Spleen (tissue), 11 donors: ENCODE results near the gene NCK2. TPM values are rescaled to one million over a fixed set of nuclear protein-coding genes. Genes with fewer than 3 reads are reported as not detected.

ENCODE experiments used
- DNase-seq: peaks from one replicate; pipeline ENCODE4 v3.0.0-alpha.2; 2020
- H3K27ac ChIP-seq, 8 donors: fragments of 200-600 bp; sonication (generic) in 7 of 8; 1 replicate in 4 of 8; 2 replicates in 4 of 8; pipeline versions ENCODE4 v1.5.0 to v1.8.0; 2016 to 2021; ENCODE audit warnings: inconsistent platforms in 4 of 8, mild to moderate bottlenecking in 4 of 8, moderate library complexity in 1 of 8
- H3K27me3 ChIP-seq, 7 donors: fragments of 200-600 bp; sonication (generic) in 6 of 7; replicated peaks in 1 of 7; 1 replicate in 4 of 7; 2 replicates in 3 of 7; pipeline versions ENCODE4 v1.5.0 to v1.8.0; 2016 to 2021; ENCODE audit warnings: inconsistent platforms in 3 of 7, mild to moderate bottlenecking in 1 of 7
- H3K36me3 ChIP-seq, 6 donors: fragments of 200-600 bp; sonication (generic) in 5 of 6; 1 replicate in 4 of 6; 2 replicates in 2 of 6; pipeline versions ENCODE4 v1.5.0 to v1.8.0; 2016 to 2021; ENCODE audit warnings: inconsistent platforms in 2 of 6
- H3K4me1 ChIP-seq, 6 donors: fragments of 200-600 bp; sonication (generic) in 5 of 6; 1 replicate in 3 of 6; 2 replicates in 3 of 6; pipeline versions ENCODE4 v1.5.0 to v1.8.0; 2016 to 2021; ENCODE audit warnings: inconsistent platforms in 3 of 6
- H3K4me3 ChIP-seq, 8 donors: fragments of 200-600 bp; sonication (generic) in 7 of 8; 1 replicate in 4 of 8; 2 replicates in 4 of 8; pipeline versions ENCODE4 v1.5.0 to v1.8.0; 2016 to 2021; ENCODE audit warnings: inconsistent platforms in 4 of 8, mild to moderate bottlenecking in 4 of 8, moderate library complexity in 2 of 8
- H3K9me3 ChIP-seq, 8 donors: fragments of 200-600 bp; sonication (generic) in 7 of 8; 1 replicate in 4 of 8; 2 replicates in 4 of 8; pipeline versions ENCODE4 v1.5.0 to v1.8.0; 2016 to 2021; ENCODE audit warnings: inconsistent platforms in 4 of 8
- CTCF ChIP-seq, 11 experiments: fragments of 200-600 bp in 7 of 11; fragments of 450-650 bp in 4 of 11; sonication (generic) in 4 of 11; IDR thresholded peaks in 8 of 11; conservative IDR thresholded peaks in 3 of 11; 1 replicate in 7 of 11; 2 replicates in 4 of 11; pipeline versions ENCODE4 v1.4.0 to v1.8.0; 2016 to 2021; ENCODE audit warnings: antibody characterized with exemption in 11 of 11, inconsistent platforms in 4 of 11, mild to moderate bottlenecking in 1 of 11
- POLR2A ChIP-seq, 3 donors: fragments of 450-650 bp; IDR thresholded peaks; one replicate each; pipeline ENCODE4 v1.5.1; 2017; ENCODE audit warnings: antibody characterized with exemption in 3 of 3, mild to moderate bottlenecking in 1 of 3
- POLR2AphosphoS5 ChIP-seq, 3 donors: sonication (generic); formaldehyde crosslinking; IDR thresholded peaks; one replicate each; pipeline ENCODE4 v1.5.1; 2017; ENCODE audit warnings: antibody characterized with exemption in 3 of 3
- WGBS, 5 donors: extraction: QIAGEN DNeasy Blood & Tissue Kit in 3 of 5; methylation state at CpG; one replicate each; pipeline versions ENCODE4 v1.1.5 to v1.1.7; 2013 to 2018; 5-methylcytosine and 5-hydroxymethylcytosine counted together
- intact Hi-C: fragments of 100-400 bp; cut with DNase I; formaldehyde crosslinking; loops from one replicate; pipeline ENCODE4 v1.15.0; 2023; ENCODE audit warnings: low total_unique reads
- polyA plus RNA-seq, 3 donors: library from polyadenylated mRNA; stranded (reverse); fragments of 200-250 nt; gene quantifications; one replicate each; pipeline ENCODE4 v1.2.1, GENCODE V29; 2013
- total RNA-seq, 7 donors: library from RNA; depleted of rRNA in 3 of 7; stranded (reverse); fragments of >200 nt in 3 of 7; fragmentation: NEBNext Ultra II Directional in 4 of 7; extraction: Animal tissue kit (Norgen Biotek cat#: 25700) in 4 of 7; gene quantifications; one replicate each; pipeline versions ENCODE4 v1.1.0 to v1.2.1, GENCODE V29; 2016 to 2021
- donor health status: healthy with polysubstance abuse.
- donor health status: DM: no; HTN: no; CAD: no; lungs with moderate emphysema.
- donor health status: DM: no; HTN: no; CAD: no.
- donor health status: Bipolar disorder and iron deficiency.
- donor health status: healthy.
- donor health status: DM: no; HTN: no; CAD: no.
- donor health status: DM: yes; HTN: yes; CAD: no.

The NCK2 gene
- total and polyA plus RNA-seq, 10 donors = 21.5 to 106 (median 62.6) TPM

DNA sequence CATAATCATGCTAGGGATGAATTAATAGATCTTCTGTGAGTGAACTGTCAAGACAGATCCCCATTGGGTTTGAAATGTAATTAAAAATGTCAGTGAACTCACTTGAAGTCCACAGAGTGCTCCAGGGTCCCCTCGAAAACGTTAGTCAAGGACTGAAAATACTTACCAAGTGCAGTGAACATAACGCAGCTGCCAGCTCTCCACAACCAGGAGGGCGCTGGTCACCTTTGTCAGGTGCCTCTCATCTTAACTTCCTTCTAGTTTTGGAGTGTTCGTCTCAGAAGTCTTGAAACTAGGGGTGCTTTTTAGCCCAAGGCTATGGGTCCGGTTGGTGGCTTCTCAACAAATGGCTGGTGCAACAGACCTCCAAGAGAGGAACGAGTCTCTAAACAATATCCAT lies 70.7 kb downstream of the NCK2 start:
- no peak for DNase-seq
- Histone ChIP-seq H3K4me1 (peaks cover 5 to 91% (median 48%) of the 10 kb centered on the region in 6 donors), H3K36me3 (peaks cover 0 to 31% (median 9%) of the 10 kb centered on the region in 6 donors), H3K9me3 (no peaks in the 10 kb centered on the region), H3K27ac (peak overlapping the region in 2 of 8 donors; percentile 9 to 45), H3K27me3 (no peaks in the 10 kb centered on the region), H3K4me3 (no peak overlapping the region)
- 86 to 91% (median 90%) methylated on average over 7 of the region's 7 CpGs for WGBS, 5 donors
- TF ChIP-seq POLR2A (IDR thresholded peaks at IDR 0.05) (no peak), POLR2AphosphoS5 (IDR thresholded peaks at IDR 0.05) (no peak)
- intact Hi-C loops = no loop called here

- Histone ChIP-seq H3K27ac (peak overlapping the region in 5 of 8 donors; percentile 32 to 79 (median 75)), H3K9me3 (no peaks in the 10 kb centered on the region), H3K27me3 (no peaks in the 10 kb centered on the region), H3K36me3 (peaks cover 0 to 47% (median 9%) of the 10 kb centered on the region in 6 donors), H3K4me1 (peaks cover 26 to 91% (median 49%) of the 10 kb centered on the region in 6 donors), H3K4me3 (no peak overlapping the region)
- TF ChIP-seq POLR2AphosphoS5 (IDR thresholded peaks at IDR 0.05) = no peak
- TF ChIP-seq POLR2A (IDR thresholded peaks at IDR 0.05) = no peak
- no peak for TF ChIP-seq CTCF (IDR thresholded peaks at IDR 0.05 in 8 of 11, conservative IDR thresholded peaks at IDR 0.05 in 3 of 11)
- no peak for DNase-seq
- intact Hi-C loops = no loop called here
- 67 to 91% (median 72%) methylated on average over 5 to 8 of the region's 8 CpGs for WGBS, 5 donors
These were observed 75.4 kb downstream of the NCK2 start for GRCh38 chr2:105820151-105820550.

- H3K36me3 ChIP-seq = peaks cover 0 to 52% (median 9%) of the 10 kb centered on the region in 6 donors
- intact Hi-C loops = no loop called here
- H3K4me1 ChIP-seq = peaks cover 22 to 91% (median 46%) of the 10 kb centered on the region in 6 donors
- H3K9me3 ChIP-seq = peaks cover 0 to under 1% (median 0%) of the 10 kb centered on the region in 8 donors
- TF ChIP-seq POLR2AphosphoS5 (IDR thresholded peaks at IDR 0.05) (peak in 1 of 3 donors; percentile 24), CTCF (IDR thresholded peaks at IDR 0.05 in 8 of 11, conservative IDR thresholded peaks at IDR 0.05 in 3 of 11) (no peak)
- peak overlapping the region in 5 of 8 donors; percentile 32 to 79 (median 75) for H3K27ac ChIP-seq
- no peak for DNase-seq
- 47 to 79% (median 64%) methylated on average over 6 of the region's 6 CpGs for WGBS, 5 donors
- H3K27me3 ChIP-seq = no peaks in the 10 kb centered on the region
- H3K4me3 ChIP-seq = no peak overlapping the region
These were observed 76.0 kb downstream of the NCK2 start for GRCh38 chr2:105820691-105821090.

DNA sequence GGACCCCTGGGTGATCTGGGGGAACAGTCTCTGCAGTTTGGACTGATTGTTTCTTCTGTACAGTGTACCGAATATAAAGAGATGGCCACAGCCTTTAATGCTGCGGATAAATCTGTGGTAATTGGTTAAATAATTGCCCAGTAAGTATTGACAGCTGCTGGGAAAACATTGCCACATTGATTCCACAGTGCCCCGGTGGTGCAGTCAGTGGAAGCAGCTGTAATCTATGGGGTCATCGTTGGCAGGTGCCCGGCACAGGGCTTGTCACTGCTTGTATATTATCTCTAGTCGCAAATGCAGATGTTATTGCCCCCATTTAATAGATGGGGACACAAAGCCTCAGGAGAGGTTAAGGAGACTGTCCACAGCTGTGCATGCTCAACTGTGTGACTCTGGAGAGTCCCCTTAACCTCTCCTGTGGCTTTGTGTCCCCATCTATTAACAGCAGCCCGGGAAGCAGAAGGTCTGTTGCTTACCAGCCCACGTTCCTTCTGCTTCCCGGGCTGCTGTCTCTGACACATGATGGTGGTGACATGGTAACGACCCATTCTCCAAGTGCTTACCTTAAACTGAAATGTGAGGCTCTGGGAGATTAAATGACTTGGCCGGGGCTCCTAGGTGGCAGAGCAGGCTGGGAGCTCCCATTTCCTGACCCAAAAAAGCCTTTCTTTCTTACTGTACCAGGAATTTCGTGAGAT lies 76.9 kb downstream of the NCK2 start:
- WGBS, 5 donors = 51 to 75% (median 66%) methylated on average over 12 of the region's 12 CpGs
- H3K36me3 ChIP-seq = peaks cover 0 to 56% (median 8%) of the 10 kb centered on the region in 6 donors
- H3K4me1 ChIP-seq = peaks cover 22 to 88% (median 42%) of the 10 kb centered on the region in 6 donors
- peaks cover 0 to 9% (median 2%) of the 10 kb centered on the region in 8 donors for H3K9me3 ChIP-seq
- peak overlapping the region in 7 of 8 donors; percentile 13 to 79 (median 72) for H3K27ac ChIP-seq
- TF ChIP-seq POLR2A (IDR thresholded peaks at IDR 0.05) = no peak
- TF ChIP-seq POLR2AphosphoS5 (IDR thresholded peaks at IDR 0.05) = no peak
- no peak for TF ChIP-seq CTCF (IDR thresholded peaks at IDR 0.05 in 8 of 11, conservative IDR thresholded peaks at IDR 0.05 in 3 of 11)
- H3K27me3 ChIP-seq = no peaks in the 10 kb centered on the region
- DNase-seq = no peak
- peak overlapping the region in 1 of 8 donors; percentile 28 for H3K4me3 ChIP-seq
- intact Hi-C loops = no loop called here
